ENCODE results near the gene TALDO1. TPM values are rescaled to one million over a fixed set of nuclear protein-coding genes. Genes with fewer than 3 reads are reported as not detected.

The TALDO1 gene
- total and polyA plus RNA-seq, 3 donors from 2014 or later, result 84.8 to 88.1 (median 86.6) TPM

DNA sequence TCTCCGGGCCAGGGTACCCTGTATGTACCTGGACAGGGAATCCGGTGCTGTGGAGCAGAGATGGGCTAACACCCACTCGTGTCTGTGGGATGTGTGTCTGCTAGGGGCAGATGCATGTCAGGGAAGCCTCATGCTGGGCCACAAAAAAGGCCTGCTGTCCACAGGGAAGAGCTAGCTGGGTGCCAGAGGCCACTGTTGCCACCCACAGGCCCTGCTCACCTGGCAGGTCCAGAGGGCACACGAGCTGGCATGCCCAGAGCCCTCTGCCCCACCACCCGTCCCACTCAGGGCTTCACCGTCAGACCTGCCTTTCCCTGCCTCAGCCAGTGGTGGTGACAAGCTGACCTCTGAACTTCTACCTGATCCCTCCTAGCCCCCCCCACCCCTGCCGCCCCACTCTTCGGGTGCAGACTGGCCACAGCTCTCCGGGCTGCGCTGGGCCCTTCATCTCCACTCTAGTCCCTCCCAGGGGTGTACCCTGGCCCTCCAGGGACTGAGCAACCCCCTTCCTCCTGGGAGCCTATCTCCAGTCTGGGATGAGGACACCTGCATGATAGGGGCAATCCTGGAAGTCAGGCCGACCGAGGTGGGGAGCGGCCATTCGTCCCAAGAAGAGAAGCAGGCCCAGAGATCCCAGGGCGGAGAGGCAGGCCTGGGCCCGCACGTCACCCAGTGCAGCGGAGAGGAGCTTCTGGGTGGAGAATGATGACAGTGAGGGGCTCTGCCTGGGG lies 49.5 kb downstream of the TALDO1 start:
- Histone ChIP-seq H3K9me3 (no peaks in the 10 kb centered on the region), H3K36me3 (ENCODE audit: low read depth, missing control alignments) (no peaks in the 10 kb centered on the region), H3K4me1 (peaks cover 27% of the 10 kb centered on the region), H3K27ac (peak overlapping the region; percentile 64 to 83), H3K4me3 (peak overlapping the region; percentile 62 to 76), H3K27me3 (no peaks in the 10 kb centered on the region)
- intact Hi-C loops (cut with DNase I; ENCODE audit: low total_unique reads), result no loop called here
- 18 to 26% methylated on average over 14 to 18 of the region's 18 CpGs for WGBS, 2 donors
- no peak for DNase-seq
- TF ChIP-seq, protein P1, sequence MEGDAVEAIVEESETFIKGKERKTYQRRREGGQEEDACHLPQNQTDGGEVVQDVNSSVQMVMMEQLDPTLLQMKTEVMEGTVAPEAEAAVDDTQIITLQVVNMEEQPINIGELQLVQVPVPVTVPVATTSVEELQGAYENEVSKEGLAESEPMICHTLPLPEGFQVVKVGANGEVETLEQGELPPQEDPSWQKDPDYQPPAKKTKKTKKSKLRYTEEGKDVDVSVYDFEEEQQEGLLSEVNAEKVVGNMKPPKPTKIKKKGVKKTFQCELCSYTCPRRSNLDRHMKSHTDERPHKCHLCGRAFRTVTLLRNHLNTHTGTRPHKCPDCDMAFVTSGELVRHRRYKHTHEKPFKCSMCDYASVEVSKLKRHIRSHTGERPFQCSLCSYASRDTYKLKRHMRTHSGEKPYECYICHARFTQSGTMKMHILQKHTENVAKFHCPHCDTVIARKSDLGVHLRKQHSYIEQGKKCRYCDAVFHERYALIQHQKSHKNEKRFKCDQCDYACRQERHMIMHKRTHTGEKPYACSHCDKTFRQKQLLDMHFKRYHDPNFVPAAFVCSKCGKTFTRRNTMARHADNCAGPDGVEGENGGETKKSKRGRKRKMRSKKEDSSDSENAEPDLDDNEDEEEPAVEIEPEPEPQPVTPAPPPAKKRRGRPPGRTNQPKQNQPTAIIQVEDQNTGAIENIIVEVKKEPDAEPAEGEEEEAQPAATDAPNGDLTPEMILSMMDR (IDR thresholded peaks at IDR 0.05), result no peak
- no peak for TF ChIP-seq POLR2A (IDR thresholded peaks at IDR 0.05)

DNA sequence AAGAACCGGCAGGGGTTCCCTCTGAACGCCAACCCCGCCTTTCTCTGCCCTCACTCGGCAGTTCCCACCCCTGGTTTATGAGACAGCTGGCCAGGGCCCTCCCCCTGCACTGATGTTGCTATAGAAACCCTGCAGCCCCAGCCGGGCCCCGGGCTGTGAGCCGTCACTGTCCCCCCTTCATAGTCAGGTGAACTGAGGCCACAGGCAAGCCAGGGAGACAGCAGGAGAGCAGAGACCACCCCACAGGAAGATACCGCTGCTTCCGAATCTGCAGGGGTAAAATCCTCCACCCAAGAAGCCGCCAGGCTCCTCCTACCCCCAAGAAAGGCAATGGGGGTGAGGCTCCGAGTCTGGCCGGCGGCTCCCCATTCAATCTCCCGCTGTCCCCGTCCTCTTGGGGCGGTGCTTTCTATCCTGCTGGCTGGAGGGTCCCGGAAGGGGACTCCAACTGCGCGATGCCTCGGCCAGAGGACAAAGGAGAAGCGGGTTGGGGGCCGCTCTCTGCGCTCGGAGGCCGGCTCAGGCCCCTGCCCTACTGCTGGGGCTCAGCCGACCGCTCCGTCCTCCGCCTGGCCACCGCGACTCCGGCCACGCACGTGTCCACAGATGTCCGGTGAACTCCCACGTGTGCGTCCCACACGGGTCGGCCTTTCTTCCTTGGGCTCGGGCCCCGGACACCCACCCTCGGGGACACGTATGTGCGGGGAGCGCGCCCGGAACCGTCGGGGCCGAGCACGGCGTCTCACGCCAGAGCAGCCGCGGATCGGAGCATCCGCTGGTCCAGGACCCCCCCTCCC lies 50.2 kb downstream of the TALDO1 start:
- 0% methylated on average over 4 to 57 of the region's 57 CpGs for WGBS, 2 donors
- Histone ChIP-seq H3K36me3 (ENCODE audit: low read depth, missing control alignments) (no peaks in the 10 kb centered on the region), H3K4me3 (peak overlapping the region; percentile 62 to 76), H3K4me1 (peaks cover 27% of the 10 kb centered on the region), H3K27ac (peak overlapping the region; percentile 64 to 83), H3K27me3 (no peaks in the 10 kb centered on the region), H3K9me3 (no peaks in the 10 kb centered on the region)
- peak; percentile 85 for DNase-seq
- TF ChIP-seq, protein P1 (IDR thresholded peaks at IDR 0.05), result no peak
- no peak for TF ChIP-seq POLR2A (IDR thresholded peaks at IDR 0.05)
- intact Hi-C loops (cut with DNase I; ENCODE audit: low total_unique reads), result no loop called here

DNA sequence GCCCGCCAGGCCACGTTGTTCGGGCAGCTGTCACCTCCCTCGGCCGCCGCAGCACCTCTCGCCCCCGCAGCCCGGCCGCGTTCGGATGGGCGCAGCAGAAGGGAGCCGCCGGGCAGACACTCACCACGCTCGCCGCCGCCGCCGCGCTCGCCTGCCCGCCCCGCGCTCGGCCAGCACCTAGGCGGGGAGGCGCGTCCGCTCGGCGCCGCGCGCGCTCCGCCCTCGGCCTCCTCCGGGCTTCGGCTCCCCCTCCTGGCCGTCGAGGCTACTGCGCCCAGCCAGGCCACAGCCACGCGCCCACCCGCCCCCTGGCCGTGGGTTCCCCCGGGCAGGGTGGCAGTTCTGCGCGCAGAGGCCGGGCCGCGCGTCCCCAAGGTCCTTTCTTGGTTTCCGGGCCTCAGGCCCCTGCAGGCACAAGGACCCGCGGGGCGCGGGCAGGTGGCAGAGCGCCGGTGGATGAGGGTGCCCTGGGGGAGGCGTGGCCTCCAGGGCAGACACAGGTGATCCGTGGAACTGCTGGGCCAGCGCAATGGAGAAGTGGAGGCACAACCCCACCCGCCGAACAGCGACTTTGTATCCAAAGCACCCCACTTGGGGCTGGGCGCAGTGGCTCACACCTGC lies 50.9 kb downstream of the TALDO1 start, which contains the start of gene SLC25A22:
Gene SLC25A22 (minus strand): TSS at position 189 of the 621 bp plus-strand sequence. CDS start 3,275 bp downstream, outside the sequence.
- Histone ChIP-seq H3K36me3 (ENCODE audit: low read depth, missing control alignments) (no peaks in the 10 kb centered on the region), H3K9me3 (no peaks in the 10 kb centered on the region), H3K4me3 (peak within 1 kb of the TSS; percentile 62 to 76), H3K4me1 (peaks cover 27% of the 10 kb centered on the region), H3K27me3 (no peaks in the 10 kb centered on the region), H3K27ac (peak within 1 kb of the TSS; percentile 64 to 83)
- DNase-seq, result peak; percentile 85
- TF ChIP-seq, protein P1 (IDR thresholded peaks at IDR 0.05), result peak; percentile 85 to 89 (median 86)
- no peak for TF ChIP-seq POLR2A (IDR thresholded peaks at IDR 0.05)
- intact Hi-C loops (cut with DNase I; ENCODE audit: low total_unique reads), result no loop called here
- WGBS, 2 donors, result 3% methylated on average over 63 of the region's 69 CpGs; no CpG with 5 or more reads in 1 of the 2 donors

DNA sequence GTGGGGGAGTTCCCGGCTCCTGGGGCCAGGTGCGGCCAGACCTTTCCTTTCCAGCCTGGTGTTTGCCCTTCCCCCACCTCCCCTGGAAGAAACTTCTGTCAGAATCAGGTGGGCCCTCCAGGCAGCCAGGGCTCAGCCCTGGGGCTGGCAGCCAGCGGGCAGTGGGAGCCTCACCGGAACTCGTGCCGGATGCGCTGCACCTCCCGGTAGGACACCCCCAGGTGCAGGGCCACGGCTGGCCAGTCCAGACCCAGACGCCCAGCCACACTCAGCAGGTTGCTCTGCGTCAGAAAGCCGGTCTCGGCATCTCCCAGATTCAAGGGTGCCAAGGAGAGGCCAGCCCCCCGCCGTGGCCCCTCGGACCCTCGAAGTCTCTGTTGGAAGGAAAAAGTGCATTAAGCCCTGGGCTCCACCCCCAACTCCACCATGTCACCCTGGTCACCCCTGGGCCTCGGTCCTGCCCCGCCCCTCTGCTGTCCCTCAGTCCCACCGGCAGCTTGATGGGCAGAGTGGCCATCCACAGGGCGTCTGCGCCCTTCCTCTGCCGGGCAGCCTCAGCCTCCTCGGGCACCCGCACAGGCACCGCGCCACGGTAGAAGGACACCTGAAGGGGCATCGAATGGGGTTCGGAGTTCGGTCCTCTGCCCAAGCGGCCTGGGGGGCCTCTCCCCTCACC lies 52.5 kb downstream of the TALDO1 start:
- TF ChIP-seq POLR2A (IDR thresholded peaks at IDR 0.05), result no peak
- TF ChIP-seq, protein P1 (IDR thresholded peaks at IDR 0.05), result no peak
- Histone ChIP-seq H3K9me3 (no peaks in the 10 kb centered on the region), H3K4me1 (peaks cover 36% of the 10 kb centered on the region), H3K4me3 (no peak overlapping the region), H3K27ac (no peak overlapping the region), H3K36me3 (ENCODE audit: low read depth, missing control alignments) (no peaks in the 10 kb centered on the region), H3K27me3 (no peaks in the 10 kb centered on the region)
- WGBS, 2 donors, result 91 to 94% methylated on average over 23 to 32 of the region's 32 CpGs
- DNase-seq, result no peak
- intact Hi-C loops (cut with DNase I; ENCODE audit: low total_unique reads), result no loop called here

All from testis (tissue), 3 donors.